K562 (cell line): ENCODE data around the gene SPATA12.

Source experiments
- ARID2 ChIP-seq: fragments of 450-650 bp; IDR thresholded peaks from 2 replicates; pipeline ENCODE4 v1.6.1; 2017; ENCODE audit warnings: antibody characterized with exemption, mild to moderate bottlenecking
- ARNT ChIP-seq, 2 experiments: fragments of 450-650 bp; IDR thresholded peaks; 2 replicates each; pipeline ENCODE4 v1.6.1; 2016; ENCODE audit warnings: mild to moderate bottlenecking in 1 of 2
- EP300 ChIP-seq: IDR thresholded peaks from 2 replicates; pipeline ENCODE4 v1.6.1; 2012; ENCODE audit warnings: low read length, improper control_type of control experiment
- FOXM1 ChIP-seq, 2 experiments: fragments of 450-650 bp in 1 of 2; sonication (generic) in 1 of 2; formaldehyde crosslinking in 1 of 2; IDR thresholded peaks; 2 replicates each; pipeline versions ENCODE4 v1.6.1 to v1.9.0; 2017 to 2022; ENCODE audit warnings: low read depth in 2 of 2, mild to moderate bottlenecking in 2 of 2, missing genetic modification reagents in 1 of 2, moderate library complexity in 1 of 2
- GATA2 ChIP-seq: sonication (generic); formaldehyde crosslinking; IDR thresholded peaks from 2 replicates; pipeline ENCODE4 v1.4.0; 2020; ENCODE audit warnings: mild to moderate bottlenecking, missing genetic modification reagents
- MEF2D ChIP-seq: conservative IDR thresholded peaks from 2 replicates; pipeline ENCODE4 v1.6.1; 2016; ENCODE audit warnings: low read depth, missing genetic modification characterization, missing compliant biosample characterization
- NR1H2 ChIP-seq: sonication (generic); formaldehyde crosslinking; IDR thresholded peaks from 2 replicates; pipeline ENCODE4 v1.4.0; 2020; ENCODE audit warnings: mild to moderate bottlenecking, missing genetic modification reagents
- PCBP1 ChIP-seq: fragments of 200-400 bp; formaldehyde crosslinking; IDR thresholded peaks from 2 replicates; pipeline ENCODE4 v1.6.1; 2018; ENCODE audit warnings: mild to moderate bottlenecking, low read depth, low read length; ENCODE audit not compliant: poor library complexity, severe bottlenecking
- PRMT5 ChIP-seq: sonication (generic); formaldehyde crosslinking; IDR thresholded peaks from 2 replicates; pipeline ENCODE4 v1.5.0; 2020; ENCODE audit warnings: missing genetic modification reagents
- SNRNP70 ChIP-seq: fragments of 200-400 bp; formaldehyde crosslinking; optimal IDR thresholded peaks from 2 replicates; pipeline ENCODE3; 2017; ENCODE audit warnings: low read depth, low read length
- ZBTB8A ChIP-seq: fragments of 450-650 bp; IDR thresholded peaks from 2 replicates; pipeline ENCODE4 v1.6.1; 2018; ENCODE audit warnings: mild to moderate bottlenecking, moderate library complexity; ENCODE audit not compliant: partially characterized antibody
- ZNF24 ChIP-seq: fragments of 450-650 bp; IDR thresholded peaks from 2 replicates; pipeline ENCODE4 v1.6.1; 2016
- TF ChIP-seq, protein P1 (sequence below), 3 experiments: IDR thresholded peaks in 2 of 3; conservative IDR thresholded peaks in 1 of 3; 2 replicates each; pipeline ENCODE4 v1.5.1; 2011 to 2012; ENCODE audit warnings: low read length in 3 of 3, mild to moderate bottlenecking in 3 of 3, control low read depth in 2 of 3, improper control_type of control experiment in 1 of 3, inconsistent platforms in 1 of 3, low read depth in 1 of 3, mixed read lengths in 1 of 3, moderate library complexity in 1 of 3; ENCODE audit not compliant: insufficient read depth in 2 of 3

GRCh38 chr3:57110798-57111197, 50.3 kb downstream of the SPATA12 start:
- TF ChIP-seq PCBP1 (no peak), EP300 (no peak), GATA2 (CRISPR knock-in tag) (no peak), PRMT5 (CRISPR knock-in tag) (no peak), ARID2 (no peak), FOXM1 (IDR thresholded peaks at IDR 0.05; ENCODE audit: low read depth) (no peak), FOXM1 (CRISPR knock-in tag; IDR thresholded peaks at IDR 0.05; ENCODE audit: low read depth) (no peak), NR1H2 (CRISPR knock-in tag) (no peak), SNRNP70 (no peak), MEF2D (tag) (no peak), ZBTB8A (no peak), ARNT (IDR thresholded peaks at IDR 0.05) (no peak), ZNF24 (no peak)
- TF ChIP-seq, protein P1, sequence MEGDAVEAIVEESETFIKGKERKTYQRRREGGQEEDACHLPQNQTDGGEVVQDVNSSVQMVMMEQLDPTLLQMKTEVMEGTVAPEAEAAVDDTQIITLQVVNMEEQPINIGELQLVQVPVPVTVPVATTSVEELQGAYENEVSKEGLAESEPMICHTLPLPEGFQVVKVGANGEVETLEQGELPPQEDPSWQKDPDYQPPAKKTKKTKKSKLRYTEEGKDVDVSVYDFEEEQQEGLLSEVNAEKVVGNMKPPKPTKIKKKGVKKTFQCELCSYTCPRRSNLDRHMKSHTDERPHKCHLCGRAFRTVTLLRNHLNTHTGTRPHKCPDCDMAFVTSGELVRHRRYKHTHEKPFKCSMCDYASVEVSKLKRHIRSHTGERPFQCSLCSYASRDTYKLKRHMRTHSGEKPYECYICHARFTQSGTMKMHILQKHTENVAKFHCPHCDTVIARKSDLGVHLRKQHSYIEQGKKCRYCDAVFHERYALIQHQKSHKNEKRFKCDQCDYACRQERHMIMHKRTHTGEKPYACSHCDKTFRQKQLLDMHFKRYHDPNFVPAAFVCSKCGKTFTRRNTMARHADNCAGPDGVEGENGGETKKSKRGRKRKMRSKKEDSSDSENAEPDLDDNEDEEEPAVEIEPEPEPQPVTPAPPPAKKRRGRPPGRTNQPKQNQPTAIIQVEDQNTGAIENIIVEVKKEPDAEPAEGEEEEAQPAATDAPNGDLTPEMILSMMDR (IDR thresholded peaks at IDR 0.05 in 2 of 3, conservative IDR thresholded peaks at IDR 0.05 in 1 of 3; ENCODE audit: insufficient read depth in 2 of 3, low read depth in 1 of 3, low read length in 3 of 3) = no peak
